ENCODE data around the gene FBXO42. TPM values are rescaled to one million over a fixed set of nuclear protein-coding genes. Genes with fewer than 3 reads are reported as not detected.

The FBXO42 gene
- polyA plus RNA-seq, 3 donors, result 17.2 to 21.1 (median 19.0) TPM

- no peak for DNase-seq (ENCODE audit: low read depth in 3 of 3, low spot score in 2 of 3)
These were observed 107.5 kb downstream of the FBXO42 start for GRCh38 chr1:16244650-16245285.

GRCh38 chr1:16243936-16244649 is 108.2 kb downstream of the FBXO42 start:
- DNase-seq (ENCODE audit: low read depth in 3 of 3, low spot score in 2 of 3), result peak in 1 of 3 donors; percentile 76

- no peak for DNase-seq (ENCODE audit: low read depth in 3 of 3, low spot score in 2 of 3)
These were observed 109.1 kb downstream of the FBXO42 start for GRCh38 chr1:16243215-16243610.

GRCh38 chr1:16242556-16243214 is 109.6 kb downstream of the FBXO42 start:
- DNase-seq (ENCODE audit: low read depth in 3 of 3, low spot score in 2 of 3), result no peak

- DNase-seq (ENCODE audit: low read depth in 3 of 3, low spot score in 2 of 3), result no peak
These were observed 111.0 kb downstream of the FBXO42 start for GRCh38 chr1:16241221-16241708.

- no peak for DNase-seq (ENCODE audit: low read depth in 3 of 3, low spot score in 2 of 3)
These were observed 112.2 kb downstream of the FBXO42 start for GRCh38 chr1:16239972-16240491.

- DNase-seq (ENCODE audit: low read depth in 3 of 3, low spot score in 2 of 3), result no peak
These were observed 114.9 kb downstream of the FBXO42 start for GRCh38 chr1:16237343-16237830.

GRCh38 chr1:16236511-16237342 is 115.6 kb downstream of the FBXO42 start, which contains the start of gene CPLANE2:
Gene CPLANE2 (minus strand): TSS chr1:16237183. CDS start chr1:16236742, 441 bp downstream.
- DNase-seq (ENCODE audit: low read depth in 3 of 3, low spot score in 2 of 3), result peak; percentile 80 to 89 (median 86)

GRCh38 chr1:16235944-16236510 is 116.3 kb downstream of the FBXO42 start:
- no peak for DNase-seq (ENCODE audit: low read depth in 3 of 3, low spot score in 2 of 3)

- DNase-seq (ENCODE audit: low read depth in 3 of 3, low spot score in 2 of 3), result no peak
These were observed 116.9 kb downstream of the FBXO42 start for GRCh38 chr1:16235347-16235746.

DNA sequence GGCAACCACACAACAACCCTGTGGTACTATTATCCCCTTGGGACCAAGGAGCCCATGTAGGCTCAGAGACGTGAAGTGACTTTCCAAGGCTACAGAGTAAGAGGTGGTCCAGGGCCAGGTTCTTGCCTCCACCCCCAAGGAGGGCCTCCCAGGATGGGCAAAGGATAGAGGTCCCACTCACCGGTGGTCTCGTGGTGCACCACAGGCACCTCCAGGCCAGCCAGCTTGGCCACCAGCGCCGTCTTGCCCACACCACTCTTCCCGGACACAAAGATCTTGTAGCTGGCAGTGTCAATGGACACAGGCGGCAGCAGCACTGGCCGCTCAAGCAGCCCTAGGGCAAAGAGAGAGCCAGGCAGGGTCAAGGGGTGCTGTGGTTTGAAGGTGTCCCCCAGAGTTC is 118.8 kb downstream of the FBXO42 start:
- DNase-seq (ENCODE audit: low read depth in 3 of 3, low spot score in 2 of 3), result no peak

- DNase-seq (ENCODE audit: low read depth in 3 of 3, low spot score in 2 of 3), result no peak
These were observed 120.0 kb downstream of the FBXO42 start for GRCh38 chr1:16232316-16232710.

DNA sequence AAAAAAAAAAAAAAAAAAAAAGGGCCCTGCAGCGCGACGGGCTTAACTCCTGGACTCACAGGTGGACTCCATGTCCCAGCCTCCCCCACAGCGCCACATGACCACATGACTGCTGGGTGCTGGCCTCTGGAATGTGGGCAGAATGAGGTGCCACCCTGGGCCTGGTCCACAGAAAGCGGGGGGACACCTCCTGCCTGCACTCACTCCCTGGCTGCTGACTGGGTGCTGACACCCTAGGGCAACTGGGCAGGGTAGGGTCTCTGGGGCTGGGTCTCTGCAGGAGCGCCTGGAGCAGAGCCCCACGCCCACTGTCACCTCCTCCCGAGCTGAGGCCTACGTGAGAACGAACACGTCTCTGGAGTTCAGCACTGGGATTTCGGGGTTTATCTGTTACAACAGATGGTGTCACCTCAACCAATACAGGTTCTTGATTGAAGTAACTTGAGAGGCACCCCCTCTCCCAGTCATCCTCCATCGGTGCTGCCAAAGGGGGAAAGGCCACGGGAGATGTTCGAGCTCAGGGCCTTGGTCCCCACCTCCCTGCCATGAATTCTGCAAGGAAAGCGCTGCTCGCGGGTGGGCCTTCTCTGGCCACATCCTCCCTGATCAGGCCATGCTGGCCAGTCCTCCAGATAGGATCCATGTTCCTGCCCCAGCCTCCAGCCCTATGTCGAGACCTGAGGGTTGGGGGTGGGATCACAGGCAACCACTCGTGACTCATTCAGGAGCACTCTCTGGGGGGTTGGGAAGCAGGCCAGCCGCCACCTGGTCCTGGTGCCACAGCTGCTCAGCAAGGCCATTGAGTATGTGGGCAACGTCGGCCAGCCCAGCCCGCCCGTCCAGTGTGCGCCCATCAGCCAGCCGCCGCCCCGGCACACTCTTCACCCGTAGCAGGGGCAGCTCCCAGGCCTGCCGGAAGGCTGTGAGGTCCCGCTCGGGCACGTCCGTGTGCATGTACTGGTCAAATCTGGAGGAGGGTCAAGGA is 120.7 kb downstream of the FBXO42 start:
- DNase-seq (ENCODE audit: low read depth in 3 of 3, low spot score in 2 of 3), result no peak

GRCh38 chr1:16230744-16231143 is 121.5 kb downstream of the FBXO42 start:
- DNase-seq (ENCODE audit: low read depth in 3 of 3, low spot score in 2 of 3), result no peak

DNA sequence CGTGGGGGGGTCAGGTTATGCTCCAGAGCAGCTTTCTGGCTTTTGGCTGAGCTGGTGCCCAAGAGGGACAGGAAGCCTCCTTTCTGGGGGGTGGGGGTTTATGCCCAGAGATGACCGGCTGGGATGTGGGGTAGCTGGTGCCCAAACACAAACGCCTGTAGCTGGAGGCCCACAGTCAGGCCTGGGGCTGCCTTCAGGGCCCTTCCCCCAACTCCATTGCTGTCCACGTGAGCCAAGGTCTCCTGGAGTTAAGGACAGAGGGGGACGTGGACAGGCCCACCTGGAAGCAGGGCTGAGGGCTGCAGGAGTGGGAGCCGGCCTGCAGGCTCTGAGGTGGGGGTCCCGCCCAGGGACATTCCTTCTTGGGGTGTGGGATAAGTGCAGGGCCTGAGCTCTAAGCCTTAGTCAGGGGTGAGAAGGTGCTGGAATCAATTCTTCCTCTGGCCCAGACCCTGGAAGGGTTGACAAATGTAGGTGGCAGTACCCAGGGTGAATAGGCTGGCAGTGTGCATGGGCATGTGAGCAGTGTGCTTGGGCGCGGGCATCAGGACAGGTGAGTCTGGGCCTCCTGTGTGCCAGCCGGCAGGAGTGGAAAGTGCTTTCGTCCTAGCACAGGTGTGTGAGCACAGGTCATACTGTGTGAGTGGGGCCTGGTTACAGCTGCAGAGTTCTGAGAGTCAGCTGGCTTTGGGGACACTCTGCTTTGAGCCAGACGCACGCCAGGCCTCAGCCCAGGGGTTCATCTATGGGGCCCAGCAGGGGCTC is 122.1 kb downstream of the FBXO42 start:
- no peak for DNase-seq (ENCODE audit: low read depth in 3 of 3, low spot score in 2 of 3)

DNA sequence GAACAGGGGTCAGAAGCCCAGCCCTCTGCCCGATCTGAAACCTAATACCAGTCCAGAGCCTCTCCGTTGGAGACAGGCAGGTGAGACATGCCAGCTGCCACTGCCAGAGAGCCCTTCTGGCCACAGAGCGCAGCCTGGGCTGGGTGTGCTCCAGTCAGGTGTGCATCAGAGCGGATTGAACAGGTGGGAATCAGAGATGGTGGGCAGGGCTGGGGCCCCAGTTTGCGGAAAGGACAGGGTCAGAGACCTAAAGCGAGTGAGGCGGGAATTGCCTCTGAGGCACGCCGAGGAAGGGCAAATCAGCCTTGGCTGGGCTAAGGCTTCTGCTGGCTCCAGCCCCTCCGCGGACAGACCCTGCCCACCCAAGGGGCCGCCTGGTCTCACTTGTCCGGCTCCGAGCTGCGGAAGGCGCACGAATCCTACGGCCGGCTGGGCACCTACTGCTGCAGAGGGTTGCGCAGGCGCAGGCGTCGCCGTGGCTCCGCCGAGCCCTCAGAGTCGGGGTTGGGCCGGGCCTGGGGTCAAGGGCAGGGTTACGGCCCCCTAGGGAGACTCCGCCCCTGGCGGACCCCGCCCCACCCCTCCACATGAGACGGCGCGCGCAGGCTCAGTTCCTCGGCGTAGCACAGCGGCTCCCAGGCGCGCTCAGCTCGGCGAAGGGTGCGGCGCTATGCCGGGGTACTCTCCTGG is 125.6 kb downstream of the FBXO42 start:
- peak in 1 of 3 donors; percentile 49 for DNase-seq (ENCODE audit: low read depth in 3 of 3, low spot score in 2 of 3)

DNA sequence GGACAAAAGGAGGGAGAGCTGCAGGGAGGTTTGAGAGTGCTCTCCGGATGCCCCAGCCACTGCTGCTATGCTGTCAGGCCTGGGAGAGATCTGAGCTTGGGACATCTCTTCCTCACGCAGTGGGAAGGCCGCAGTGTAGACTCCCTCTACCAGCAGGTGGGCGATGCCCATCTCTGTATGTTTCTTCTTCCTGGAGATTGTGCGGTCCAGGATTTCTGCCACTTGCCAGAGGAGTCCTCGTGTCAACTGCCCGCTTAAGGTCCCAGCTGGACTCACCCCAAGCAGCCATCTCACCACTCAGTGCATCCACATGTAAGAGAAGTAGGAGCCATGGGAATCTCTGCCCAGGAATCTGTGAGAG is 126.2 kb downstream of the FBXO42 start:
- DNase-seq (ENCODE audit: low read depth in 3 of 3, low spot score in 2 of 3), result no peak
